Measurements from ENCODE around the gene SLC16A12. TPM values are rescaled to one million over a fixed set of nuclear protein-coding genes. Genes with fewer than 3 reads are reported as not detected.

SLC16A12 gene
- polyA plus RNA-seq, 1 donor (not counting 4 experiments of a cell fraction or from before 2014, with no cell fraction given): 0.10 TPM

GRCh38 chr10:89482256-89482655 is 53.1 kb downstream of the SLC16A12 start:
- Histone ChIP-seq H3K4me1 (ENCODE audit: control insufficient read depth, extremely low read depth, insufficient read depth, low read length) (peaks cover 23% of the 10 kb centered on the region), H3K9me1 (ENCODE audit: control insufficient read depth, extremely low read depth, insufficient read depth, low read length) (no peaks in the 10 kb centered on the region), H4K20me1 (ENCODE audit: control insufficient read depth, extremely low read depth, insufficient read depth, low read length) (no peaks in the 10 kb centered on the region), H3K9ac (ENCODE audit: control insufficient read depth, extremely low read depth, insufficient read depth, low read length) (no peak overlapping the region), H2AFZ (ENCODE audit: control insufficient read depth, low read length) (no peak overlapping the region), H3K79me2 (ENCODE audit: control insufficient read depth, insufficient read depth, low read length) (no peaks in the 10 kb centered on the region), H3K4me2 (ENCODE audit: control insufficient read depth, extremely low read depth, insufficient read depth, low read depth, low read length) (no peak overlapping the region), H3K27ac (ENCODE audit: control insufficient read depth, insufficient read depth, low read length) (no peak overlapping the region), H3K27me3 (ENCODE audit: control insufficient read depth, extremely low read depth, insufficient read depth, low read length) (no peaks in the 10 kb centered on the region), H3K9me3 (ENCODE audit: control insufficient read depth, low read depth, low read length) (no peaks in the 10 kb centered on the region), H3K4me3 (ENCODE audit: control insufficient read depth in 2 of 3, extremely low read depth in 1 of 3, insufficient read depth in 2 of 3, low read depth in 1 of 3, low read length in 3 of 3) (no peak overlapping the region), H3K36me3 (ENCODE audit: control insufficient read depth in 2 of 2, extremely low read depth in 1 of 2, insufficient read depth in 2 of 2, low read length in 2 of 2) (no peaks in the 10 kb centered on the region)
- no peak for DNase-seq (ENCODE audit: low read depth, low spot score)
- FAIRE-seq: no peak
- TF ChIP-seq EZH2 (IDR thresholded peaks at IDR 0.05; ENCODE audit: low read length) (no peak), CTCF (optimal IDR thresholded peaks at IDR 0.05 in 1 of 3, IDR thresholded peaks at IDR 0.05 in 1 of 3, conservative IDR thresholded peaks at IDR 0.05 in 1 of 3; ENCODE audit: extremely low read depth in 1 of 3, insufficient read depth in 2 of 3, low read length in 3 of 3) (no peak)
- dilution Hi-C loops (cut with MboI; ENCODE audit: extremely low pct_ligation_motif_present, low sequenced_read_pairs): no loop called here

DNA sequence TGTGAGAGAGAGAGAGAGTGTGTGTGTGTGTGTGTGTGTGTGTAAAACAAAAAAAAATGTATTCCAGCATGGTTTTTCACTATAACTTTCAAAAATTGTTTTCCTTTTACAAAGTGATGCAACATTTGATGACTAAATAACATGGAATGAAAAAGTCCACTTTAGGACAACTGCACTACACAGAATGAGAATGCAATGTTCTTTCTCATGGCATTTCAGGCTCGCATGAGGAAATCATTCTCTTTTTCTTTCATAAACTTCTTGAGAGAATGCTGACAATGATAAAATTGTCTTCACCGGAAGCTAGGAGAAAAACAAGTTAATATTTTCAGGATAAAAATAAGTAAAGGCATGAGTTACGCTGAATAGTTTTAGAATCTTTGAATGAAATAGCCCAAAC is 53.7 kb downstream of the SLC16A12 start:
- Histone ChIP-seq H3K4me2 (ENCODE audit: control insufficient read depth, extremely low read depth, insufficient read depth, low read depth, low read length) (peak overlapping the region; percentile 29), H2AFZ (ENCODE audit: control insufficient read depth, low read length) (no peak overlapping the region), H3K27ac (ENCODE audit: control insufficient read depth, insufficient read depth, low read length) (no peak overlapping the region), H3K79me2 (ENCODE audit: control insufficient read depth, insufficient read depth, low read length) (no peaks in the 10 kb centered on the region), H3K27me3 (ENCODE audit: control insufficient read depth, extremely low read depth, insufficient read depth, low read length) (no peaks in the 10 kb centered on the region), H3K36me3 (ENCODE audit: control insufficient read depth in 2 of 2, extremely low read depth in 1 of 2, insufficient read depth in 2 of 2, low read length in 2 of 2) (no peaks in the 10 kb centered on the region), H4K20me1 (ENCODE audit: control insufficient read depth, extremely low read depth, insufficient read depth, low read length) (no peaks in the 10 kb centered on the region), H3K9ac (ENCODE audit: control insufficient read depth, extremely low read depth, insufficient read depth, low read length) (no peak overlapping the region), H3K9me1 (ENCODE audit: control insufficient read depth, extremely low read depth, insufficient read depth, low read length) (no peaks in the 10 kb centered on the region), H3K4me1 (ENCODE audit: control insufficient read depth, extremely low read depth, insufficient read depth, low read length) (peaks cover 23% of the 10 kb centered on the region), H3K9me3 (ENCODE audit: control insufficient read depth, low read depth, low read length) (no peaks in the 10 kb centered on the region), H3K4me3 (ENCODE audit: control insufficient read depth in 2 of 3, extremely low read depth in 1 of 3, insufficient read depth in 2 of 3, low read depth in 1 of 3, low read length in 3 of 3) (no peak overlapping the region)
- no peak for TF ChIP-seq CTCF (optimal IDR thresholded peaks at IDR 0.05 in 1 of 3, IDR thresholded peaks at IDR 0.05 in 1 of 3, conservative IDR thresholded peaks at IDR 0.05 in 1 of 3; ENCODE audit: extremely low read depth in 1 of 3, insufficient read depth in 2 of 3, low read length in 3 of 3)
- no peak for TF ChIP-seq EZH2 (IDR thresholded peaks at IDR 0.05; ENCODE audit: low read length)
- dilution Hi-C loops (cut with MboI; ENCODE audit: extremely low pct_ligation_motif_present, low sequenced_read_pairs): no loop called here
- DNase-seq (ENCODE audit: low read depth, low spot score) (no peak), FAIRE-seq (peak; percentile 86)

Measured in keratinocyte (primary cell).